NCI-H2196 treated with DMSO at 0.1 percent for 48 hours (cell line): ENCODE measurements around the gene SLC35F6.

ENCODE experiments used
- DNase-seq: peaks from one replicate; lab custom pipeline; 2025; ENCODE audit not compliant: unreplicated experiment; lab: John Stamatoyannopoulos, UW

SLC35F6 gene

GRCh38 chr2:26764078-26764887 is at the start of gene SLC35F6:
Gene SLC35F6 (plus strand): TSS chr2:26764284. CDS start chr2:26764350, 66 bp downstream.
- peak; percentile 56 for DNase-seq

GRCh38 chr2:26715528-26716270 is 48.4 kb upstream of the SLC35F6 start:
- DNase-seq = no peak

GRCh38 chr2:26716340-26716739 is 47.7 kb upstream of the SLC35F6 start:
- no peak for DNase-seq

- no peak for DNase-seq
Measured at GRCh38 chr2:26716769-26717168, 47.3 kb upstream of the SLC35F6 start.

- no peak for DNase-seq
Measured at GRCh38 chr2:26717362-26717761, 46.7 kb upstream of the SLC35F6 start.

- no peak for DNase-seq
Measured at GRCh38 chr2:26718949-26719686, 45.0 kb upstream of the SLC35F6 start.

GRCh38 chr2:26720322-26721114 is 43.6 kb upstream of the SLC35F6 start:
- peak; percentile 81 for DNase-seq

- peak; percentile 81 for DNase-seq
Measured at GRCh38 chr2:26721115-26722032, 42.7 kb upstream of the SLC35F6 start.

- DNase-seq = no peak
Measured at GRCh38 chr2:26722328-26722727, 41.8 kb upstream of the SLC35F6 start.

GRCh38 chr2:26722911-26723310 is 41.2 kb upstream of the SLC35F6 start:
- no peak for DNase-seq

GRCh38 chr2:26723475-26723874 is 40.6 kb upstream of the SLC35F6 start:
- no peak for DNase-seq

- DNase-seq = no peak
Measured at GRCh38 chr2:26723991-26724750, 39.9 kb upstream of the SLC35F6 start.

GRCh38 chr2:26724784-26725520 is 39.1 kb upstream of the SLC35F6 start:
- DNase-seq = no peak

- DNase-seq = no peak
Measured at GRCh38 chr2:26725521-26725820, 38.6 kb upstream of the SLC35F6 start.

GRCh38 chr2:26726228-26726627 is 37.9 kb upstream of the SLC35F6 start:
- no peak for DNase-seq

- no peak for DNase-seq
Measured at GRCh38 chr2:26727641-26728561, 36.2 kb upstream of the SLC35F6 start.

- DNase-seq = no peak
Measured at GRCh38 chr2:26729311-26729710, 34.8 kb upstream of the SLC35F6 start.
